Dendritic cell treated with granulocyte-macrophage colony-stimulating factor and Interleukin-4, amounts not matched to agents 40 ng/mL and 50 ng/mL, for 4 days (primary cell): Measurements from ENCODE around the gene GDA.
"Not testable (repeated sequence)": the region's sequence is repeated elsewhere in the genome, so short reads cannot be mapped to it uniquely, and the experiment has no call there.

Source experiments
- H3K27ac Mint-ChIP-seq: one replicate; pipeline ENCODE4 v1.8.0; 2022; ENCODE audit warnings: mild to moderate bottlenecking, mixed read lengths
- H3K27me3 Mint-ChIP-seq: one replicate; pipeline ENCODE4 v1.8.0; 2022; ENCODE audit warnings: mild to moderate bottlenecking, mixed read lengths
- H3K36me3 Mint-ChIP-seq: one replicate; pipeline ENCODE4 v1.8.0; 2022; ENCODE audit warnings: low read depth, mixed read lengths
- H3K4me1 Mint-ChIP-seq: one replicate; pipeline ENCODE4 v1.8.0; 2022; ENCODE audit warnings: low read depth, mixed read lengths
- H3K4me3 Mint-ChIP-seq: one replicate; pipeline ENCODE4 v1.8.0; 2022; ENCODE audit warnings: mild to moderate bottlenecking, moderate library complexity, mixed read lengths
- H3K9me3 Mint-ChIP-seq: one replicate; pipeline ENCODE4 v1.8.0; 2022; ENCODE audit warnings: mixed read lengths
- intact Hi-C: fragments of 100-400 bp; cut with micrococcal nuclease; formaldehyde crosslinking; loops from one replicate; pipeline ENCODE4 v1.15.0; 2022

The GDA gene

GRCh38 chr9:72256931-72257330, 107.7 kb downstream of the GDA start:
- H3K4me3 Mint-ChIP-seq, result no peak overlapping the region
- H3K4me1 Mint-ChIP-seq, result no peaks in the 10 kb centered on the region
- intact Hi-C loops, result no loop called here
- no peaks in the 10 kb centered on the region for H3K36me3 Mint-ChIP-seq
- peaks cover 2% of the 10 kb centered on the region for H3K27me3 Mint-ChIP-seq
- H3K27ac Mint-ChIP-seq, result no peak overlapping the region
- peaks cover 8% of the 10 kb centered on the region for H3K9me3 Mint-ChIP-seq

GRCh38 chr9:72257814-72258213, 108.6 kb downstream of the GDA start:
- Mint-ChIP-seq H3K9me3 (peaks cover 9% of the 10 kb centered on the region), H3K27me3 (peaks cover 2% of the 10 kb centered on the region), H3K27ac (no peak overlapping the region), H3K36me3 (no peaks in the 10 kb centered on the region), H3K4me1 (no peaks in the 10 kb centered on the region), H3K4me3 (no peak overlapping the region)
- intact Hi-C loops, result no loop called here

- Mint-ChIP-seq H3K9me3 (peaks cover 9% of the 10 kb centered on the region), H3K27ac (no peak overlapping the region), H3K27me3 (peaks cover 2% of the 10 kb centered on the region), H3K4me1 (no peaks in the 10 kb centered on the region), H3K4me3 (no peak overlapping the region), H3K36me3 (no peaks in the 10 kb centered on the region)
- intact Hi-C loops, result no loop called here
Measured at GRCh38 chr9:72262063-72262462, 112.8 kb downstream of the GDA start.

GRCh38 chr9:72263572-72263971, 114.3 kb downstream of the GDA start:
- H3K27me3 Mint-ChIP-seq, result no peaks in the 10 kb centered on the region
- no peak overlapping the region for H3K4me3 Mint-ChIP-seq
- no peak overlapping the region for H3K27ac Mint-ChIP-seq
- no peaks in the 10 kb centered on the region for H3K36me3 Mint-ChIP-seq
- intact Hi-C loops, result no loop called here
- H3K4me1 Mint-ChIP-seq, result no peaks in the 10 kb centered on the region
- H3K9me3 Mint-ChIP-seq, result peaks cover 9% of the 10 kb centered on the region

- no peaks in the 10 kb centered on the region for H3K36me3 Mint-ChIP-seq
- H3K9me3 Mint-ChIP-seq, result no peaks in the 10 kb centered on the region
- H3K4me3 Mint-ChIP-seq, result no peak overlapping the region
- no peaks in the 10 kb centered on the region for H3K4me1 Mint-ChIP-seq
- intact Hi-C loops, result no loop called here
- peaks cover 4% of the 10 kb centered on the region for H3K27me3 Mint-ChIP-seq
- no peak overlapping the region for H3K27ac Mint-ChIP-seq
Measured at GRCh38 chr9:72268961-72269360, 119.7 kb downstream of the GDA start.

- not testable (repeated sequence) for H3K9me3 Mint-ChIP-seq, H3K4me3 Mint-ChIP-seq, H3K4me1 Mint-ChIP-seq, H3K27ac Mint-ChIP-seq, H3K27me3 Mint-ChIP-seq, H3K36me3 Mint-ChIP-seq
- intact Hi-C loops, result loop anchor here (10.0 kb wide), 1 partner anchor 814 kb away; no protein-coding TSS in a partner anchor
Measured at GRCh38 chr9:72270359-72270758, 121.1 kb downstream of the GDA start.

GRCh38 chr9:72271613-72272478, 122.6 kb downstream of the GDA start:
- no peaks in the 10 kb centered on the region for H3K36me3 Mint-ChIP-seq

GRCh38 chr9:72274441-72274840, 125.2 kb downstream of the GDA start:
- H3K36me3 Mint-ChIP-seq, result no peaks in the 10 kb centered on the region
- no peak overlapping the region for H3K4me3 Mint-ChIP-seq
- H3K4me1 Mint-ChIP-seq, result peaks cover 12% of the 10 kb centered on the region
- no peak overlapping the region for H3K27ac Mint-ChIP-seq
- no peaks in the 10 kb centered on the region for H3K9me3 Mint-ChIP-seq
- peaks cover 2% of the 10 kb centered on the region for H3K27me3 Mint-ChIP-seq
- intact Hi-C loops, result loop anchor here (10.0 kb wide), 1 partner anchor 810 kb away; no protein-coding TSS in a partner anchor

More at GRCh38 chr9:72271613-72272478, 122.6 kb downstream of the GDA start:
- H3K9me3 Mint-ChIP-seq, result no peaks in the 10 kb centered on the region
- H3K4me3 Mint-ChIP-seq, result no peak overlapping the region
- H3K4me1 Mint-ChIP-seq, result peaks cover 12% of the 10 kb centered on the region
- H3K27ac Mint-ChIP-seq, result no peak overlapping the region
- H3K27me3 Mint-ChIP-seq, result peaks cover 4% of the 10 kb centered on the region
- intact Hi-C loops, result loop anchor here (1.0 to 10.0 kb wide), 3 partner anchors 233 to 813 kb away; no protein-coding TSS in a partner anchor

GRCh38 chr9:72274916-72275315, 125.7 kb downstream of the GDA start:
- H3K36me3 Mint-ChIP-seq, result no peaks in the 10 kb centered on the region
- H3K9me3 Mint-ChIP-seq, result no peaks in the 10 kb centered on the region
- no peak overlapping the region for H3K4me3 Mint-ChIP-seq
- peaks cover 12% of the 10 kb centered on the region for H3K4me1 Mint-ChIP-seq
- intact Hi-C loops, result loop anchor here (10.0 kb wide), 1 partner anchor 810 kb away; no protein-coding TSS in a partner anchor
- no peak overlapping the region for H3K27ac Mint-ChIP-seq
- H3K27me3 Mint-ChIP-seq, result peaks cover 2% of the 10 kb centered on the region

- Mint-ChIP-seq H3K4me3 (no peak overlapping the region), H3K9me3 (no peaks in the 10 kb centered on the region), H3K27ac (no peak overlapping the region), H3K36me3 (no peaks in the 10 kb centered on the region), H3K4me1 (peaks cover 12% of the 10 kb centered on the region), H3K27me3 (peaks cover 2% of the 10 kb centered on the region)
- intact Hi-C loops, result loop anchor here (10.0 kb wide), 1 partner anchor 808 kb away; no protein-coding TSS in a partner anchor
Measured at GRCh38 chr9:72276429-72276828, 127.2 kb downstream of the GDA start.

- peaks cover 12% of the 10 kb centered on the region for H3K4me1 Mint-ChIP-seq
- H3K4me3 Mint-ChIP-seq, result no peak overlapping the region
- H3K36me3 Mint-ChIP-seq, result no peaks in the 10 kb centered on the region
- no peaks in the 10 kb centered on the region for H3K9me3 Mint-ChIP-seq
- intact Hi-C loops, result loop anchor here (10.0 kb wide), 1 partner anchor 806 kb away; no protein-coding TSS in a partner anchor
- no peaks in the 10 kb centered on the region for H3K27me3 Mint-ChIP-seq
- H3K27ac Mint-ChIP-seq, result no peak overlapping the region
Measured at GRCh38 chr9:72278959-72279358, 129.7 kb downstream of the GDA start.

- Mint-ChIP-seq H3K9me3 (no peaks in the 10 kb centered on the region), H3K36me3 (no peaks in the 10 kb centered on the region), H3K27ac (no peak overlapping the region), H3K27me3 (no peaks in the 10 kb centered on the region), H3K4me1 (peaks cover 6% of the 10 kb centered on the region), H3K4me3 (no peak overlapping the region)
- intact Hi-C loops, result loop anchor here (2.0 to 5.0 kb wide), 2 partner anchors 471 to 542 kb away; no protein-coding TSS in a partner anchor
Measured at GRCh38 chr9:72280913-72281500, 131.8 kb downstream of the GDA start.

- Mint-ChIP-seq H3K27ac (no peak overlapping the region), H3K4me1 (peaks cover 31% of the 10 kb centered on the region), H3K36me3 (no peaks in the 10 kb centered on the region), H3K4me3 (no peak overlapping the region), H3K27me3 (no peaks in the 10 kb centered on the region), H3K9me3 (peaks cover 11% of the 10 kb centered on the region)
- intact Hi-C loops, result no loop called here
Measured at GRCh38 chr9:72289401-72289800, 140.2 kb downstream of the GDA start.

GRCh38 chr9:72290311-72290710, 141.1 kb downstream of the GDA start:
- Mint-ChIP-seq H3K4me3 (no peak overlapping the region), H3K27ac (no peak overlapping the region), H3K27me3 (no peaks in the 10 kb centered on the region), H3K4me1 (peaks cover 38% of the 10 kb centered on the region), H3K36me3 (peaks cover 4% of the 10 kb centered on the region), H3K9me3 (peaks cover 11% of the 10 kb centered on the region)
- intact Hi-C loops, result loop anchor here (5.0 kb wide), 1 partner anchor 302 kb away; no protein-coding TSS in a partner anchor
